ENCODE results near the gene HIP1R. TPM values are rescaled to one million over a fixed set of nuclear protein-coding genes. Genes with fewer than 3 reads are reported as not detected.

HIP1R gene
- total and polyA plus RNA-seq, 10 of the 15 experiments (the other 5 are each of a cell fraction or from before 2014, with no cell fraction given), result 0.18 to 27.7 (median 11.7) TPM

- H3K27me3 ChIP-seq (replicated peaks in 1 of 2; ENCODE audit: control insufficient read depth in 2 of 2, insufficient read depth in 2 of 2, low read length in 1 of 2), result no peaks in the 10 kb centered on the region
- ChIA-PET RAD21 (ENCODE audit: unreplicated experiment) (interaction anchor here (0.6 kb wide), 1 partner anchor 46 kb away, joined by 6 read pairs; no protein-coding TSS in a partner anchor), CTCF (interaction anchor here (1.3 kb wide), 1 partner anchor 13 kb away, joined by 5 read pairs; no protein-coding TSS in a partner anchor), SMC1A (ENCODE audit: uncharacterized antibody, unreplicated experiment) (interaction anchor here (0.7 kb wide), 1 partner anchor 38 kb away, joined by 3 read pairs; no protein-coding TSS in a partner anchor), POLR2A (interaction anchor here (0.5 to 0.6 kb wide), 2 partner anchors 72 to 682 kb away, joined by 3 read pairs; no protein-coding TSS in a partner anchor)
- peaks cover 0 to 2% of the 10 kb centered on the region in 2 experiments; a peak in 2 of 4 replicates for H3K36me3 ChIP-seq (ENCODE audit: control insufficient read depth in 2 of 2, insufficient read depth in 2 of 2, low read length in 1 of 2)
- no peaks in the 10 kb centered on the region for H3K9me3 ChIP-seq (replicated peaks; ENCODE audit: control insufficient read depth, insufficient read depth, low read length)
- BruUV-seq (replicated peaks), result no TSS peak
- H3K4me1 ChIP-seq (ENCODE audit: control insufficient read depth, insufficient read depth, low read length), result no peaks in the 10 kb centered on the region
- WGBS (ENCODE audit: insufficient coverage, insufficient replicate concordance, low lambda C conversion rate, missing lambda C conversion rate), result 66% methylated on average over 30 of the region's 30 CpGs
- H3K9ac ChIP-seq (ENCODE audit: control insufficient read depth, insufficient read depth, low read length), result no peak overlapping the region
- FAIRE-seq (no peak), ATAC-seq (no peak), DNase-seq (ENCODE audit: low read depth, low spot score) (no peak)
- H4K20me1 ChIP-seq (ENCODE audit: control insufficient read depth, insufficient read depth), result no peaks in the 10 kb centered on the region; the same call in 1 of the 2 replicates
- H3K4me2 ChIP-seq (ENCODE audit: control insufficient read depth, insufficient read depth), result no peak overlapping the region
- no peak for TF ChIP-seq NRF1 (conservative IDR thresholded peaks at IDR 0.05; ENCODE audit: low read depth, low read length)
- TF ChIP-seq RAD51 (IDR thresholded peaks at IDR 0.05), result no peak
- intact Hi-C loops (cut with micrococcal nuclease; ENCODE audit: unreplicated experiment), result no loop called here
- H3K27ac ChIP-seq (ENCODE audit: control insufficient read depth, insufficient read depth), result no peak overlapping the region
- no peak overlapping the region for H3K4me3 ChIP-seq
- in situ Hi-C loops (cut with MboI), result no loop called here
- no peaks in the 10 kb centered on the region for H3K79me2 ChIP-seq (ENCODE audit: control insufficient read depth, insufficient read depth, low read length)
- no peak overlapping the region for H2AFZ ChIP-seq (ENCODE audit: control insufficient read depth, low read depth, low read length)
Measured at GRCh38 chr12:122845041-122845864, 10.0 kb downstream of the HIP1R start.

GRCh38 chr12:122845865-122846621 is 10.8 kb downstream of the HIP1R start:
- FAIRE-seq, result no peak
- no peak overlapping the region for H3K9ac ChIP-seq (ENCODE audit: control insufficient read depth, insufficient read depth, low read length)
- peaks cover 0 to 2% of the 10 kb centered on the region in 2 experiments; a peak in 2 of 4 replicates for H3K36me3 ChIP-seq (ENCODE audit: control insufficient read depth in 2 of 2, insufficient read depth in 2 of 2, low read length in 1 of 2)
- intact Hi-C loops (cut with micrococcal nuclease; ENCODE audit: unreplicated experiment) (no loop called here), in situ Hi-C loops (cut with MboI) (no loop called here)
- no peak overlapping the region for H3K4me3 ChIP-seq
- SMC1A ChIA-PET (ENCODE audit: uncharacterized antibody, unreplicated experiment), result interaction anchor here (0.7 kb wide), 1 partner anchor 37 kb away, joined by 3 read pairs; no protein-coding TSS in a partner anchor
- DNase-seq (ENCODE audit: low read depth, low spot score), result no peak
- ATAC-seq, result no peak
- CTCF ChIA-PET, result interaction anchor here (1.3 kb wide), 1 partner anchor 12 kb away, joined by 5 read pairs; no protein-coding TSS in a partner anchor
- no TSS peak for BruUV-seq (replicated peaks)
- H4K20me1 ChIP-seq (ENCODE audit: control insufficient read depth, insufficient read depth), result no peaks in the 10 kb centered on the region; the same call in 1 of the 2 replicates
- H2AFZ ChIP-seq (ENCODE audit: control insufficient read depth, low read depth, low read length), result no peak overlapping the region
- no peaks in the 10 kb centered on the region for H3K27me3 ChIP-seq (replicated peaks in 1 of 2; ENCODE audit: control insufficient read depth in 2 of 2, insufficient read depth in 2 of 2, low read length in 1 of 2)
- H3K4me1 ChIP-seq (ENCODE audit: control insufficient read depth, insufficient read depth, low read length), result no peaks in the 10 kb centered on the region
- no peaks in the 10 kb centered on the region for H3K79me2 ChIP-seq (ENCODE audit: control insufficient read depth, insufficient read depth, low read length)
- H3K4me2 ChIP-seq (ENCODE audit: control insufficient read depth, insufficient read depth), result no peak overlapping the region
- RAD21 ChIA-PET (ENCODE audit: unreplicated experiment), result interaction anchor here (0.6 to 0.9 kb wide), 2 partner anchors 15 to 46 kb away, joined by 3 to 6 read pairs; no protein-coding TSS in a partner anchor
- WGBS (ENCODE audit: insufficient coverage, insufficient replicate concordance, low lambda C conversion rate, missing lambda C conversion rate), result 49% methylated on average over 14 of the region's 14 CpGs
- H3K9me3 ChIP-seq (replicated peaks; ENCODE audit: control insufficient read depth, insufficient read depth, low read length), result no peaks in the 10 kb centered on the region
- no peak for TF ChIP-seq PKNOX1 (IDR thresholded peaks at IDR 0.05)
- no peak for TF ChIP-seq ELK1 (IDR thresholded peaks at IDR 0.05; ENCODE audit: low read depth, low read length)
- no peak for TF ChIP-seq SPI1 (IDR thresholded peaks at IDR 0.05; ENCODE audit: borderline replicate concordance, insufficient read depth, low read depth, low read length)
- no peak for TF ChIP-seq PBX3 (IDR thresholded peaks at IDR 0.05; ENCODE audit: insufficient replicate concordance, low read depth, low read length)
- TF ChIP-seq CHD2 (IDR thresholded peaks at IDR 0.05; ENCODE audit: borderline replicate concordance, low read depth, low read length), result no peak
- no peak overlapping the region for H3K27ac ChIP-seq (ENCODE audit: control insufficient read depth, insufficient read depth)
- POLR2A ChIA-PET, result interaction anchor here (0.6 kb wide), 1 partner anchor 681 kb away, joined by 3 read pairs; no protein-coding TSS in a partner anchor

All from GM12878 (cell line).